Stimulated activated CD8-positive, alpha-beta memory T cell treated with anti-CD3 and anti-CD28 coated beads, Interleukin-15, amount 100 ng/mL, for 1 hour (primary cell): ENCODE data around the gene PIK3C2A.
"Not testable (repeated sequence)": the region's sequence is repeated elsewhere in the genome, so short reads cannot be mapped to it uniquely, and the experiment has no call there.

Source experiments
- DNase-seq: peaks from one replicate; pipeline ENCODE4 v3.0.0-alpha.2; 2020; ENCODE audit warnings: low read depth

PIK3C2A gene

GRCh38 chr11:17207317-17208256, at the start of gene PIK3C2A:
TSS of gene PIK3C2A (minus strand) at chr11:17207986. CDS start at chr11:17169741, 38,245 bp downstream.
- peak; percentile 88 for DNase-seq

- DNase-seq = no peak
Observed at GRCh38 chr11:17257196-17257595, 49.4 kb upstream of the PIK3C2A start.

- no peak for DNase-seq
Observed at GRCh38 chr11:17256512-17256911, 48.7 kb upstream of the PIK3C2A start.

- DNase-seq = no peak
Observed at GRCh38 chr11:17252704-17253103, 44.9 kb upstream of the PIK3C2A start.

GRCh38 chr11:17250561-17251350, 43.0 kb upstream of the PIK3C2A start:
- DNase-seq = no peak

GRCh38 chr11:17244046-17244445, 36.3 kb upstream of the PIK3C2A start:
- no peak for DNase-seq

GRCh38 chr11:17242954-17243353, 35.2 kb upstream of the PIK3C2A start:
- DNase-seq = not testable (repeated sequence)

- no peak for DNase-seq
Observed at GRCh38 chr11:17240780-17241179, 33.0 kb upstream of the PIK3C2A start.

GRCh38 chr11:17239927-17240326, 32.1 kb upstream of the PIK3C2A start:
- DNase-seq = not testable (repeated sequence)

- DNase-seq = no peak
Observed at GRCh38 chr11:17238377-17238776, 30.6 kb upstream of the PIK3C2A start.

GRCh38 chr11:17233101-17233500, 25.3 kb upstream of the PIK3C2A start:
- DNase-seq = no peak

GRCh38 chr11:17230867-17231851, 23.4 kb upstream of the PIK3C2A start:
- no peak for DNase-seq

- DNase-seq = no peak
Observed at GRCh38 chr11:17229481-17230152, 21.8 kb upstream of the PIK3C2A start.

- not testable (repeated sequence) for DNase-seq
Observed at GRCh38 chr11:17228186-17228925, 20.6 kb upstream of the PIK3C2A start.

- no peak for DNase-seq
Observed at GRCh38 chr11:17224727-17225126, 16.9 kb upstream of the PIK3C2A start.

- no peak for DNase-seq
Observed at GRCh38 chr11:17221968-17222367, 14.2 kb upstream of the PIK3C2A start.

GRCh38 chr11:17219016-17219415, 11.2 kb upstream of the PIK3C2A start:
- DNase-seq = no peak

GRCh38 chr11:17218403-17218802, 10.6 kb upstream of the PIK3C2A start:
- no peak for DNase-seq

- DNase-seq = no peak
Observed at GRCh38 chr11:17217401-17217800, 9.6 kb upstream of the PIK3C2A start.

- no peak for DNase-seq
Observed at GRCh38 chr11:17214338-17214737, 6.6 kb upstream of the PIK3C2A start.
